ENCODE results near the gene MDFIC.

Gene MDFIC

DNA sequence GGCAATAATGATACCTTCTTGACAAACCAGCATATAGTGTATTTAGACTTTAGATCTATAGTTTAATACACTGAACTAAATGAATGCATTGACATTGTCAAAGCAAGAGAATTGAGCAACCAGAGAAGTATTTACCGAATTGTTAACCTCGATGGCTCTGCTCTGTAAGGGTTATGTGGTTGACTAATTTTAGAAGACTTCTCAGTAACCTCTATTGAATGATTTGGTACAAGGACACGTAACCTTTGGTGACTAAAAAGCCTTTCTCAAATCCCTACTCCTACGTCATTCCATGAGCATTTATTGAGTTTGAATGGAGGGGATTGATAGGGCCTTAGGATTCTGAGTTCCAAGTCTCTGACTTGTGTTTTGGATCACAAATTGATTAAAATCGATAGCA lies 67.6 kb downstream of the MDFIC start:
- no peak for DNase-seq (ENCODE audit: low read depth in 1 of 2, low spot score in 1 of 2)
- no peak for TF ChIP-seq JUND (IDR thresholded peaks at IDR 0.05; ENCODE audit: low read depth)
- in situ Hi-C loops (cut with HindIII; ENCODE audit: low pct_unique_long_range_greater_than_20kb, low sequenced_read_pairs), result no loop called here

DNA sequence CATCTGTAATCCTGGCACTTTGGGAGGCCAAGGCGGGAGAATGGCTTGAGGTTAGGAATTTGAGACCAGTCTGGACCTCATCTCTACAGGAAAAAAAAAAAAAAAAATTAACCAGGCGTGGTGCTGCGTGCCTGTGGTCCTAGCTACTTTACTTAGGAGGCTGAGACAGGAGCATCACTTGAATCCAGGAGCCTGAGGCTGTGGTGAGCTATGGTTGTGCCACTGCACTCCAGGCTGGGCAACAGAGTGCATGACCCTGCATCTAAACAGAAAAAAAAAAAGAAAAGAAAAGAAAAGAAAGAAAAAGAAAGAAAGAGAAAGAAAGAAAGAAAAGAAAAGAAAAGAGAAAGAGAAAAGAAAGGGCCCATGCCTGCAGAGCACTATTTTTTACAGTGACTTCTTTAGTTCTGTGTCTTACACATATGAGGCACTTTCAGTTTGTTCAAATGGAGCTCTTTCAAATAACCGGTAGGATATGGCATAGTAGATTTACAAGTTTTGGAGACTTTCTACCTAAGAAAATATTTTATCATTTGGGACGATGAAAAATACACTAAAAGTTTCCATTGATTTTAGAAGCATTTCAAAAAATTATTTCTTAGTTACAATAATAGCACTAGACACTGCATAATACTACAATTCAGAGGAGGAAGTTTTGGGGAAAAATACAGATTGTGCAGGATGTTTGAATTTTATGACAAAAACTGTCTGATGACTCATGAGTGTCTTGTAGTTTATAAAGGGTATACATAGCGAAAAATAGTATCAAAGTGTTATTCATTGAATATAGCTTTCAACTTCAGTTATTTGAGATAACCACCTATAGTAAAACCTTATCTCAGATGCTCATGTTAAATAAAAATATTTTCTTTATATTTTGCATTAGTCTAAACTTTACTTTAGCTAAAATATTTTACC lies 75.9 kb downstream of the MDFIC start:
- in situ Hi-C loops (cut with HindIII; ENCODE audit: low pct_unique_long_range_greater_than_20kb, low sequenced_read_pairs), result no loop called here
- no peak for TF ChIP-seq JUND (IDR thresholded peaks at IDR 0.05; ENCODE audit: low read depth)

DNA sequence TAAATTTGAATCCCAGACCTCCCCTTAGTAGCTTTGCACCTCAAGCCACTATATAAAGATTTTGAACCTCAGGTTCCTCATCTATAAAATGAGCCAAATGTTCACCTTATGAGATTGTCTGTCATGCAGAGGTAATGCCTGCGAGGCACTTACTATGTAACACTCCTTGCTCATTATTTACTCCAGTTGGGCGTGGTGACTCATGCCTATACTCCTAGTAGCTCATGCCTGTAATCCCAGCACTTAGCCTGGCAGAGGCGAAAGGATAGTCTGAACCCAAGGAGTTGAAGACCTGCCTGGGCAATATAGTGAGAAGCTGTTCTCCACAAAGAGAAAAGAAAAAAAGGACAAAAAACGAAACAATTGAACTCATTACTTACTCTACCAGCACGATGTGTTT lies 82.2 kb downstream of the MDFIC start:
- in situ Hi-C loops (cut with HindIII; ENCODE audit: low pct_unique_long_range_greater_than_20kb, low sequenced_read_pairs), result no loop called here

More for the DNA sequence above, 75.9 kb downstream of the MDFIC start:
- no peak for DNase-seq (ENCODE audit: low read depth in 1 of 2, low spot score in 1 of 2)

DNA sequence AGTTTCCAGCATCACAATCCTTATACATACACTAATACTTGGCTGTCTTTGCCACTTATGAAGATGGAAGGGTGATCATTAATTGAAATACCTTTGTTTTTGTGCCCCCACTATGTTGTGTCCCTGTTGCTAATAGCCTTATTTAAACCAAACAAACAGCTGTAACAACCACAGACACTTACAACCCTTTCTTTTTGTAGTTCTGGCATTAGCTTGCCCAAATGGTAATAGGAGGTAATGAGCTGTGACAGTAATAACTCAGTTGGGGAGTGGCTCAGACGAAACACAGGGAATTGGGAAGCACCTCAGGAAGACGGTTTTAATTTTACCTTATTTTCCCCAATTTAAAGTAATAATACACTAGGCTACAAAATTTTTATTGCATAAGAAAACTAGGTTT lies 83.4 kb downstream of the MDFIC start:
- no peak for DNase-seq (ENCODE audit: low read depth in 1 of 2, low spot score in 1 of 2)
- no peak for TF ChIP-seq JUND (IDR thresholded peaks at IDR 0.05; ENCODE audit: low read depth)
- in situ Hi-C loops (cut with HindIII; ENCODE audit: low pct_unique_long_range_greater_than_20kb, low sequenced_read_pairs), result no loop called here

More for the DNA sequence above, 82.2 kb downstream of the MDFIC start:
- DNase-seq (ENCODE audit: low read depth in 1 of 2, low spot score in 1 of 2), result peak in 1 of 2 experiments; percentile 3
- no peak for TF ChIP-seq JUND (IDR thresholded peaks at IDR 0.05; ENCODE audit: low read depth)

DNA sequence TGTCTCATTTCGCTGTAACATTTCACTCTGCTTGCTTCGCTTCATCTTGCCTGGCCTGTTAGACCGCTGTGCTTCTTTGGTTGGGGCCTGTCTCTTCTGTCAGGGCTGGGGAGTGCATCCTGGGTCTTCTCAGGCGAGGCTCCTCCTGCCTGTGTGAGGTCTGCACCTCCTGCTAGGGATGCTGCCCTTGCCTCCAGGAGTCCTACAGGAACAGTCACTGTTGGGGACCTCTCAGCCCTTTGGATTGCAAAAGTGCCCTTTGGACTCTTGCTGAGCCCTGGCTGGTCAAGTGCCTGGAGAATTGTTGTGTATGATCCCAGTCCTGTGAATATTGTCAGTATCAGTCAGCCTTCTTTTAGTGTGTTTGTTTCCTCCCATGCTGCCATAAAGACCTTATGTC lies 84.1 kb downstream of the MDFIC start:
- TF ChIP-seq JUND (IDR thresholded peaks at IDR 0.05; ENCODE audit: low read depth), result no peak
- in situ Hi-C loops (cut with HindIII; ENCODE audit: low pct_unique_long_range_greater_than_20kb, low sequenced_read_pairs), result no loop called here
- no peak for DNase-seq (ENCODE audit: low read depth in 1 of 2, low spot score in 1 of 2)

DNA sequence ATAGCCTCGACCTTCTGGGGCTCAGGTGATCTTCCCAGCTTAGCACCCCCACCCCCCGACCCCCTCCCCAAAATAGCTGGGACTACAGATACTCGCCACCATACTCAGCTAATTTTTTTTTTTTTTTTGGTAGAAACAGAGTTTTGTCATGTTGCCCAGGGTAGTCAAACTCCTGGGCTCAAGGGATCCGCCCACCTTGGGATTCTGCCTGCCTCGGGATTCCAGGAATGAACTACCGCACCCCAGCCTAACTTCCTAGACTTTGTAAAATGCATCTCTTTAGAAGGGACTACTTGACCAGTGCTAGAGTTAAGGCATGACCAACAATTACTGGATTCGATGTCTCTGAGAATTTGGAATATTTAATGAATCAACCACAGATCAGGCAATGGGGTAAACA lies 85.9 kb downstream of the MDFIC start:
- in situ Hi-C loops (cut with HindIII; ENCODE audit: low pct_unique_long_range_greater_than_20kb, low sequenced_read_pairs), result no loop called here
- no peak for TF ChIP-seq JUND (IDR thresholded peaks at IDR 0.05; ENCODE audit: low read depth)
- DNase-seq (ENCODE audit: low read depth in 1 of 2, low spot score in 1 of 2), result no peak

DNA sequence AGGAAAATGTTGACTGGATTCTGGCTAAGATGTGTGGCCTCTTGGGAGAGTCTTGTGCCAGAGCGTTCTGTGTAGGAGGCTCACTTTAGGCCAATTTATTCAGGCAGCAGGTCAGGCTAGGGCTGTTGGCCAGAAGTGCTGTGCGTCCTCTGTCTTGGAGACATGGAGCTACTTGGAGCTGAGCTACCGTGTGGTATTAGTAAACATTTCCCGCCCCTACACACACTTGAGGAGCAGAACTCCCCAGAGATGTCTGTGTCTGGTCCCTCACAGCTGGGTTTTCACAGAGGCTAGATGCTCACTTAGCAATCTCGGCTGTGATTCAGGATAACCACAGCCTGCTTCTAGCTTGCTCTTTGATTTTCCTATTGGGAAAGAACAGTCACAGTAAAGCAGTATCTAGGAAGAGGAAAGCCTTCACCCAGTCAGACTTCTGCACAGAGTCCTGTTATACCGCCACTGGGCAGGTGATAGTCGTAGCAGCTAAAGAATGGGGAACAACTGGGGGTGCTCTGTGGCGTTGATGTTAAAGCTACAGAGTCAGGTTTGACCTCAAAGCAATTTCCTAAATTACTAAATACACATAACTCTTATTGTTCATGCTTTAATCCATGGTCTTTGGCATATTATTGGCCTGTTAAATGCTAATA lies 86.7 kb downstream of the MDFIC start:
- no peak for DNase-seq (ENCODE audit: low read depth in 1 of 2, low spot score in 1 of 2)
- in situ Hi-C loops (cut with HindIII; ENCODE audit: low pct_unique_long_range_greater_than_20kb, low sequenced_read_pairs), result no loop called here
- no peak for TF ChIP-seq JUND (IDR thresholded peaks at IDR 0.05; ENCODE audit: low read depth)

DNA sequence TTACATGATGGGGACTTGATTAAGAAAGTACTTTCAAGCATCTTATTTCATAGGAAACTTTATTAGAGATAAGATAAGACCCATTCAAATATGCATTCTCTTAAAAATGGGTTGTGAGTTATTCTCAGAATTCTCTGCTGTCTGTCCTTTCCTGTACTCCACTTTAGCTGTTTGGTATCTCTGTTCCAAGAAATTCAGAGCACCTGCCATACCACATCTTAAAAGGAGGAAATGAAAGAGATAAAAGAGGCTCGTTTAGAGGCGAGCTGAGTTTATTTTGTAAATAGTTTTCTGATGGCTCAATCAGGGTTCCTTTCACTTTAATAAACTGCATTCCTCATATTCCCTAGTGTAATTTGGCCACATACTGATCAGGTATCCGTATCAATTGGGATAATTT lies 87.2 kb downstream of the MDFIC start:
- in situ Hi-C loops (cut with HindIII; ENCODE audit: low pct_unique_long_range_greater_than_20kb, low sequenced_read_pairs), result no loop called here
- DNase-seq (ENCODE audit: low read depth in 1 of 2, low spot score in 1 of 2), result no peak
- no peak for TF ChIP-seq JUND (IDR thresholded peaks at IDR 0.05; ENCODE audit: low read depth)

DNA sequence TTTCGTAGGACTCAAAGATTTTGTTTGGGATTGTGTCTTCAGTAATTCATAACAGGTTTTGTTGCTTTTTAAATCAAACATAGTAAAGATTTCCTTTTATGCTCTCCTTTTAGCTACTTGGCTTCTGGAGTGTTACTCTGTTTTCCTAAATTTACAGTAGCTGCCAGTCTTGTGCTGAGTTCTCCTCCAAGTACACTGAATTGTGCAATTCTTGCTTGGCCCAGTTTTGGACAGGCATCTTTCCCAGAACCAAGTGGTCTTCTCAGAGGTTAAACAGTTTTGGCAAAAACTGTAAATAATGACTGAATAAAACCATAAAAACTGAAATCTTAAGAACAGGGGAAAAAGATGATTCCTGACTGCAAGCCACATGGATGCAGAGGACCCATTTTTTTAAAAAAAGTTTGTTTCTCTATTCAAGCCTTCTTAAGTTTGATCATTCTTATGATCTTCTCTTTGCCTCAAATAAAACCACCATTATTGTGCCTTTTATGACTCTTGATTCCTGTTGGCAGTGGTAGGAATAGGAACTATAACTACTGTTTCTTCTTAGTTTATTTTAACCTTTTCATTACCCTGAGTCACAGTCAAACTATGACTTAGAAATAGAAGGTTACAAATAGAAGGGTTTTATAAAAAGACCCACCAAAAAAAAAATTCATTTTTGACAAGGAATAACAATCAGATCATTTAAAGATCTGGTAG lies 88.0 kb downstream of the MDFIC start:
- in situ Hi-C loops (cut with HindIII; ENCODE audit: low pct_unique_long_range_greater_than_20kb, low sequenced_read_pairs), result no loop called here
- no peak for DNase-seq (ENCODE audit: low read depth in 1 of 2, low spot score in 1 of 2)
- no peak for TF ChIP-seq JUND (IDR thresholded peaks at IDR 0.05; ENCODE audit: low read depth)

DNA sequence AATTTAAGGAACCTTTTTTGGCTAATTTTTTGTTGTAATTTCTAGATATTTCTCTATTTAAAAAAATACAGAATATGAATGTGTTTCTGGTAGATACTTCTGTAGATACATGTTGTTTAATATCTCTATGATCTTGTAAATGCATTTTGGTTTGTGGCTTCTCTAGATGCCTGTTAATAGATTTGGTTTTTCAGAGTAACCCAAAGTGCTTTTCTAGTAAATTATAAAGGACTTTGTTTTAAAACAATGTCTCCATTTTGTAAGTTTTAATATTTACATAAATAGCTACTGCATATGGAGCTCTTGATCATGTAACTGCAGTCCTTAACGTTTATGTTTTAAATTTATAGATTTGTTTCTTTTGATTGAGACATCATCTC lies 88.5 kb downstream of the MDFIC start:
- in situ Hi-C loops (cut with HindIII; ENCODE audit: low pct_unique_long_range_greater_than_20kb, low sequenced_read_pairs), result no loop called here
- DNase-seq (ENCODE audit: low read depth in 1 of 2, low spot score in 1 of 2), result no peak
- TF ChIP-seq JUND (IDR thresholded peaks at IDR 0.05; ENCODE audit: low read depth), result no peak

DNA sequence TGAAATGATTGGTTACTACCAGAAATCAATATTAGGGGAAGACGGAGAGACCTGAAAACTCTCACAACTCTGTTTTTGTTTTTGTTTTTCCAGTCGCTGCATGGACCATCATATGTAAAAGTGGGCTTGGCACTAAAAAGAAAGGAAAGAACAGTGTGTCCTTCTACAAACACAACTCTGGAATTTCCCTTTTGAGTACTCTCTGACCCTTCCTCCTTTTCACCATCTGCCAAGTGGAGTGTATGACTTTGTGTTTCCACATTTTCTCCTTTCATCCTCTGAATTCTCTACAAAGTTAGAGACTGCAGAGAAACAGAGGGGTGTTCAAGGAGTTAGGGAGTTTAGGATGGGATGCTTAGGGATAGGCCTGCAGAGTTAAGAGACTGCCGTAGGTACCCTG lies 92.0 kb downstream of the MDFIC start:
- no peak for DNase-seq (ENCODE audit: low read depth in 1 of 2, low spot score in 1 of 2)
- in situ Hi-C loops (cut with HindIII; ENCODE audit: low pct_unique_long_range_greater_than_20kb, low sequenced_read_pairs), result no loop called here
- no peak for TF ChIP-seq JUND (IDR thresholded peaks at IDR 0.05; ENCODE audit: low read depth)

DNA sequence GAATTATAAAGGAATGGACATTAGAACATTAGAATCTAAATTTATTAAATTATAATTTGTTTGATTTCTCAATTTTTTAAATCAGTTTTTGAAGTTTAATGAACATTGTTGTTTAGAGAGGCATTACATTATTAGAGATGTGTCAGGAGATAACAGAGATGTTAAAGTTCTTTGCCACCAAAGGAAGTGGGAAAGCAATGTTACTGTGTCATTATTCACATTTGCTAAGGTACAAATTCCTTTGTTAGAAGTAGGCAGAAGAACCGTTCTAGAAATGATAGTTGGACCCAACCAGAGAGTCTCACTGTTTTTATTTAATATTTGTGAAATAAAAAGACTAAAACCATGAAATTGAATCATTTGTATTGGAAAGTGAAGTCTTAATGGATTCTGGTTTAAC lies 92.9 kb downstream of the MDFIC start:
- TF ChIP-seq JUND (IDR thresholded peaks at IDR 0.05; ENCODE audit: low read depth), result no peak
- in situ Hi-C loops (cut with HindIII; ENCODE audit: low pct_unique_long_range_greater_than_20kb, low sequenced_read_pairs), result no loop called here
- DNase-seq (ENCODE audit: low read depth in 1 of 2, low spot score in 1 of 2), result no peak

DNA sequence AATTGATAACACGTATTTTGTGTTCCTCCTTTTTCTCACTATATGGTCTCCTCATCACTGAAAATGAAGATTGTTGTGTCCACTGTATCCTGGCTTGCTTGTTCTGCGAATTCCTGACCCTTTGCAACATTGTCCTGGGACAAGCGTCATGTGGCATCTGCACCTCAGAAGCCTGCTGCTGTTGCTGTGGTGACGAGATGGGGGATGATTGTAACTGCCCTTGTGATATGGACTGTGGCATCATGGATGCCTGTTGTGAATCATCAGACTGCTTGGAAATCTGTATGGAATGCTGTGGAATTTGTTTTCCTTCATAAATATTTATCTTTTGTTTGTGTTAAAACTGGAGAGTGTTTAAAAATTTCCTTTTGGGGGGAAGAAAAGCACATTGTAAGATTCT lies 93.7 kb downstream of the MDFIC start:
- in situ Hi-C loops (cut with HindIII; ENCODE audit: low pct_unique_long_range_greater_than_20kb, low sequenced_read_pairs), result no loop called here
- DNase-seq (ENCODE audit: low read depth in 1 of 2, low spot score in 1 of 2), result no peak
- no peak for TF ChIP-seq JUND (IDR thresholded peaks at IDR 0.05; ENCODE audit: low read depth)
